Measurements from ENCODE around the gene TOMM6. TPM values are rescaled to one million over a fixed set of nuclear protein-coding genes. Genes with fewer than 3 reads are reported as not detected.

TOMM6 gene
- 100 to 1,000 TPM; 180 to 286 (median 234) TPM for total RNA-seq

- Histone ChIP-seq H3K4me1 (replicated peaks in 1 of 2) (peaks cover 8 to 14% of the 10 kb centered on the region in 2 donors), H3K27ac (peak within 1 kb of the TSS; percentile 94 to 98), H3K4me3 (peak within 1 kb of the TSS; percentile 59 to 97 (median 86))
- in situ Hi-C loops (cut with MboI; ENCODE audit: low pct_unique_long_range_greater_than_20kb in 2 of 9, low sequenced_read_pairs in 9 of 9, unreplicated experiment in 9 of 9), result loop anchor here in 6 of 9 experiments (10.0 to 25.0 kb wide), 3 partner anchors 125 to 257 kb away; partner anchors contain the start of genes BYSL (in 1 of the 6) and MED20 (in 1 of the 6)
- ATAC-seq (replicated peaks in 6 of 8), result peak; percentile 77 to 85 (median 82)
- 0 to 20% (median 0%) methylated on average over 1 to 18 of the region's 55 CpGs; no CpG with 5 or more reads in 1 of the 10 experiments for WGBS, 10 experiments
Observed at GRCh38 chr6:41787219-41787917, at the start of gene TOMM6. TSS of gene TOMM6 (plus strand) at chr6:41787694. CDS start at chr6:41787698, 4 bp downstream.

- H3K27ac ChIP-seq, result no peak overlapping the region
- WGBS, 10 experiments, result 67 to 100% (median 80%) methylated on average over 1 to 3 of the region's 4 CpGs; no CpG with 5 or more reads in 5 of the 10 experiments
- in situ Hi-C loops (cut with MboI; ENCODE audit: low pct_unique_long_range_greater_than_20kb in 2 of 9, low sequenced_read_pairs in 9 of 9, unreplicated experiment in 9 of 9), result no loop called here
Observed at GRCh38 chr6:41739041-41739440, 48.5 kb upstream of the TOMM6 start.

GRCh38 chr6:41740366-41741162, 46.9 kb upstream of the TOMM6 start:
- no peak overlapping the region for H3K4me3 ChIP-seq
- WGBS, 10 experiments, result 73 to 83% (median 74%) methylated on average over 2 to 3 of the region's 13 CpGs; no CpG with 5 or more reads in 7 of the 10 experiments
- in situ Hi-C loops (cut with MboI; ENCODE audit: low pct_unique_long_range_greater_than_20kb in 2 of 9, low sequenced_read_pairs in 9 of 9, unreplicated experiment in 9 of 9), result no loop called here
- ATAC-seq (replicated peaks in 6 of 8), result no peak
- peaks cover 6 to 8% of the 10 kb centered on the region in 2 donors for H3K4me1 ChIP-seq (replicated peaks in 1 of 2)
- H3K27ac ChIP-seq, result no peak overlapping the region

More at GRCh38 chr6:41739041-41739440, 48.5 kb upstream of the TOMM6 start:
- Histone ChIP-seq H3K4me3 (no peak overlapping the region), H3K4me1 (replicated peaks in 1 of 2) (peaks cover 6 to 8% of the 10 kb centered on the region in 2 donors)
- ATAC-seq (replicated peaks in 6 of 8), result no peak

GRCh38 chr6:41741625-41742490, 45.6 kb upstream of the TOMM6 start:
- in situ Hi-C loops (cut with MboI; ENCODE audit: low pct_unique_long_range_greater_than_20kb in 2 of 9, low sequenced_read_pairs in 9 of 9, unreplicated experiment in 9 of 9), result no loop called here
- H3K4me1 ChIP-seq (replicated peaks in 1 of 2), result peaks cover 0 to 3% of the 10 kb centered on the region in 2 donors
- no peak for ATAC-seq (replicated peaks in 6 of 8)
- WGBS, 10 experiments, result 57 to 100% (median 75%) methylated on average over 1 to 9 of the region's 20 CpGs; no CpG with 5 or more reads in 3 of the 10 experiments
- no peak overlapping the region for H3K27ac ChIP-seq
- no peak overlapping the region for H3K4me3 ChIP-seq

- Histone ChIP-seq H3K4me1 (replicated peaks in 1 of 2) (peaks cover 0 to 3% of the 10 kb centered on the region in 2 donors), H3K4me3 (no peak overlapping the region), H3K27ac (no peak overlapping the region)
- no peak for ATAC-seq (replicated peaks in 6 of 8)
- 70 to 100% (median 100%) methylated on average over 1 of the region's 6 CpGs; no CpG with 5 or more reads in 7 of the 10 experiments for WGBS, 10 experiments
- in situ Hi-C loops (cut with MboI; ENCODE audit: low pct_unique_long_range_greater_than_20kb in 2 of 9, low sequenced_read_pairs in 9 of 9, unreplicated experiment in 9 of 9), result no loop called here
Observed at GRCh38 chr6:41743406-41744235, 43.9 kb upstream of the TOMM6 start.

GRCh38 chr6:41744236-41744787, 43.2 kb upstream of the TOMM6 start:
- WGBS, 10 experiments, result 72 to 81% (median 76%) methylated on average over 1 to 5 of the region's 7 CpGs; no CpG with 5 or more reads in 6 of the 10 experiments
- Histone ChIP-seq H3K4me3 (no peak overlapping the region), H3K27ac (no peak overlapping the region), H3K4me1 (replicated peaks in 1 of 2) (peaks cover 0 to 3% of the 10 kb centered on the region in 2 donors)
- ATAC-seq (replicated peaks in 6 of 8), result no peak
- in situ Hi-C loops (cut with MboI; ENCODE audit: low pct_unique_long_range_greater_than_20kb in 2 of 9, low sequenced_read_pairs in 9 of 9, unreplicated experiment in 9 of 9), result no loop called here

- Histone ChIP-seq H3K27ac (no peak overlapping the region), H3K4me1 (replicated peaks in 1 of 2) (peaks cover 0 to 3% of the 10 kb centered on the region in 2 donors), H3K4me3 (no peak overlapping the region)
- peak in 3 of 8 experiments; percentile 29 to 65 (median 30) for ATAC-seq (replicated peaks in 6 of 8)
- in situ Hi-C loops (cut with MboI; ENCODE audit: low pct_unique_long_range_greater_than_20kb in 2 of 9, low sequenced_read_pairs in 9 of 9, unreplicated experiment in 9 of 9), result no loop called here
- WGBS, 10 experiments, result 0 to 94% (median 71%) methylated on average over 1 to 5 of the region's 10 CpGs; no CpG with 5 or more reads in 5 of the 10 experiments
Observed at GRCh38 chr6:41746107-41746506, 41.4 kb upstream of the TOMM6 start.

- ATAC-seq (replicated peaks in 6 of 8), result no peak
- H3K27ac ChIP-seq, result no peak within 1 kb of the TSS
- in situ Hi-C loops (cut with MboI; ENCODE audit: low pct_unique_long_range_greater_than_20kb in 2 of 9, low sequenced_read_pairs in 9 of 9, unreplicated experiment in 9 of 9), result no loop called here
- 50 to 100% (median 89%) methylated on average over 2 to 11 of the region's 15 CpGs for WGBS, 10 experiments
- H3K4me3 ChIP-seq, result no peak within 1 kb of the TSS
- H3K4me1 ChIP-seq (replicated peaks in 1 of 2), result no peaks in the 10 kb centered on the region
Observed at GRCh38 chr6:41747256-41748101, 40.0 kb upstream of the TOMM6 start, which contains the start of gene PGC. TSS of gene PGC (minus strand) at chr6:41747397. CDS start at chr6:41747334, 63 bp downstream.

GRCh38 chr6:41748102-41748477, 39.4 kb upstream of the TOMM6 start:
- 60 to 100% (median 73%) methylated on average over 1 to 4 of the region's 6 CpGs; no CpG with 5 or more reads in 6 of the 10 experiments for WGBS, 10 experiments
- Histone ChIP-seq H3K4me1 (replicated peaks in 1 of 2) (no peaks in the 10 kb centered on the region), H3K4me3 (no peak overlapping the region), H3K27ac (no peak overlapping the region)
- in situ Hi-C loops (cut with MboI; ENCODE audit: low pct_unique_long_range_greater_than_20kb in 2 of 9, low sequenced_read_pairs in 9 of 9, unreplicated experiment in 9 of 9), result no loop called here
- no peak for ATAC-seq (replicated peaks in 6 of 8)

GRCh38 chr6:41748542-41748941, 39.0 kb upstream of the TOMM6 start:
- in situ Hi-C loops (cut with MboI; ENCODE audit: low pct_unique_long_range_greater_than_20kb in 2 of 9, low sequenced_read_pairs in 9 of 9, unreplicated experiment in 9 of 9), result no loop called here
- ATAC-seq (replicated peaks in 6 of 8), result no peak
- 72 to 83% methylated on average over 2 to 3 of the region's 3 CpGs; no CpG with 5 or more reads in 8 of the 10 experiments for WGBS, 10 experiments
- H3K4me1 ChIP-seq (replicated peaks in 1 of 2), result no peaks in the 10 kb centered on the region
- H3K4me3 ChIP-seq, result no peak overlapping the region
- no peak overlapping the region for H3K27ac ChIP-seq

GRCh38 chr6:41750374-41750773, 37.1 kb upstream of the TOMM6 start:
- in situ Hi-C loops (cut with MboI; ENCODE audit: low pct_unique_long_range_greater_than_20kb in 2 of 9, low sequenced_read_pairs in 9 of 9, unreplicated experiment in 9 of 9), result no loop called here
- Histone ChIP-seq H3K4me3 (no peak overlapping the region), H3K4me1 (replicated peaks in 1 of 2) (no peaks in the 10 kb centered on the region), H3K27ac (no peak overlapping the region)
- ATAC-seq (replicated peaks in 6 of 8), result no peak
- 38 to 100% (median 86%) methylated on average over 1 to 3 of the region's 3 CpGs; no CpG with 5 or more reads in 4 of the 10 experiments for WGBS, 10 experiments

Measured in motor neuron (in vitro differentiated cells).